Vagina (tissue), 2 donors: ENCODE data around the gene TMCC2.

Source experiments
- POLR2A ChIP-seq, 2 donors: fragments of 450-650 bp; IDR thresholded peaks; one replicate each; pipeline ENCODE4 v1.6.1; 2017; ENCODE audit warnings: antibody characterized with exemption in 2 of 2, mild to moderate bottlenecking in 2 of 2, moderate library complexity in 2 of 2
- POLR2AphosphoS5 ChIP-seq, 2 donors: sonication (generic); formaldehyde crosslinking; IDR thresholded peaks; one replicate each; pipeline ENCODE4 v1.9.0; 2017; ENCODE audit warnings: antibody characterized with exemption in 2 of 2, mild to moderate bottlenecking in 2 of 2, low read depth in 1 of 2; ENCODE audit not compliant: insufficient read depth in 1 of 2
- TF ChIP-seq, protein P1 (sequence below), 3 experiments: fragments of 450-650 bp in 2 of 3; fragments of 200-600 bp in 1 of 3; sonication (generic) in 1 of 3; IDR thresholded peaks; one replicate each; pipeline ENCODE4 v1.5.1; 2017 to 2019; ENCODE audit warnings: antibody characterized with exemption in 3 of 3, mild to moderate bottlenecking in 2 of 3, moderate library complexity in 2 of 3

DNA sequence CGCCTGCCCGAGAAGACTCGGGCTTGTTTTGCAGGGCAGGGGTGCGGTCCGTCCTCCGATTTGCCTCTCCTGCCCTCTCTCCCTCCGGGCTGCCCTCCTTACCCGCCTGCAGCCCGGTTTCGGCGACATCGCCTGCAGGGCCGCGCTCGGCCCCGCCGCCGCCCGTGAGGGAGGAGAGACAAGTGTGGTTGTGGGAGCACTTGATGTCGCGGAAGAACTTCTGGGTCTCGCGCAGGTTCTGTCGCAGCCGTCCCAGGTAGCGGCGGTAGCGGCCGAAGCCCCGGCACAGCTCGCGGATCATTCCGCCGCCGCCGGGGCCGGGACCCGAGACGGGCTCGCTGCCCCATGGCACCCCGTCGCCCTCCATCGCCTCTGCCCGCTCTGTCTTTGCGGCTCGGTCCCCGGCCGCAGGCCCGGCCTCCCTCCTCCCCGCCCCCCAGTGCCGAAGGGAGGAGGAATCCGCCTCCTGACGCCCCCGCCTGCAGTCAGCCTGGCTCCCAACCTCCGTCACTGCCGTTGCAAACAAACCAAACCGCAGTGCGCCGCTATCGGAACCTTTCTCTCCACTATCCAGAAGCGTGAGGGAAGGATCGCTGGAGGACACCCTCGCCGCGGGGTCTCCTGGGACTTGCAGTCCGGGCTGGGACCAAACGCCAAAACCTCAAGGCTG is 16.4 kb upstream of the TMCC2 start, which contains the start of gene DSTYK:
- TF ChIP-seq, protein P1, sequence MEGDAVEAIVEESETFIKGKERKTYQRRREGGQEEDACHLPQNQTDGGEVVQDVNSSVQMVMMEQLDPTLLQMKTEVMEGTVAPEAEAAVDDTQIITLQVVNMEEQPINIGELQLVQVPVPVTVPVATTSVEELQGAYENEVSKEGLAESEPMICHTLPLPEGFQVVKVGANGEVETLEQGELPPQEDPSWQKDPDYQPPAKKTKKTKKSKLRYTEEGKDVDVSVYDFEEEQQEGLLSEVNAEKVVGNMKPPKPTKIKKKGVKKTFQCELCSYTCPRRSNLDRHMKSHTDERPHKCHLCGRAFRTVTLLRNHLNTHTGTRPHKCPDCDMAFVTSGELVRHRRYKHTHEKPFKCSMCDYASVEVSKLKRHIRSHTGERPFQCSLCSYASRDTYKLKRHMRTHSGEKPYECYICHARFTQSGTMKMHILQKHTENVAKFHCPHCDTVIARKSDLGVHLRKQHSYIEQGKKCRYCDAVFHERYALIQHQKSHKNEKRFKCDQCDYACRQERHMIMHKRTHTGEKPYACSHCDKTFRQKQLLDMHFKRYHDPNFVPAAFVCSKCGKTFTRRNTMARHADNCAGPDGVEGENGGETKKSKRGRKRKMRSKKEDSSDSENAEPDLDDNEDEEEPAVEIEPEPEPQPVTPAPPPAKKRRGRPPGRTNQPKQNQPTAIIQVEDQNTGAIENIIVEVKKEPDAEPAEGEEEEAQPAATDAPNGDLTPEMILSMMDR (IDR thresholded peaks at IDR 0.05), result no peak
- TF ChIP-seq POLR2AphosphoS5 (IDR thresholded peaks at IDR 0.05; ENCODE audit: insufficient read depth in 1 of 2, low read depth in 1 of 2) (peak; percentile 83 to 95), POLR2A (IDR thresholded peaks at IDR 0.05) (peak in 1 of 2 donors; percentile 60)
